ENCODE data around the gene FHIT.

FHIT gene

GRCh38 chr3:60015032-60015705, 1236.1 kb downstream of the FHIT start:
- DNase-seq, result no peak

GRCh38 chr3:60013241-60013640, 1238.0 kb downstream of the FHIT start:
- DNase-seq, result no peak

- no peak for DNase-seq
Observed at GRCh38 chr3:60011218-60011617, 1240.0 kb downstream of the FHIT start.

GRCh38 chr3:60010781-60011180, 1240.5 kb downstream of the FHIT start:
- DNase-seq, result no peak

- DNase-seq, result no peak
Observed at GRCh38 chr3:60009931-60010478, 1241.2 kb downstream of the FHIT start.

- DNase-seq, result no peak
Observed at GRCh38 chr3:60001369-60001768, 1249.9 kb downstream of the FHIT start.

GRCh38 chr3:60000311-60001105, 1250.7 kb downstream of the FHIT start:
- DNase-seq, result no peak

GRCh38 chr3:59998058-59998457, 1253.2 kb downstream of the FHIT start:
- DNase-seq, result no peak

GRCh38 chr3:59997583-59997982, 1253.7 kb downstream of the FHIT start:
- DNase-seq, result no peak

GRCh38 chr3:59996056-59996455, 1255.2 kb downstream of the FHIT start:
- no peak for DNase-seq

GRCh38 chr3:59995563-59995962, 1255.7 kb downstream of the FHIT start:
- DNase-seq, result no peak

GRCh38 chr3:59994732-59995304, 1256.4 kb downstream of the FHIT start:
- no peak for DNase-seq

GRCh38 chr3:59992578-59992977, 1258.7 kb downstream of the FHIT start:
- DNase-seq, result no peak

GRCh38 chr3:59990915-59991314, 1260.3 kb downstream of the FHIT start:
- no peak for DNase-seq

GRCh38 chr3:59982510-59982909, 1268.7 kb downstream of the FHIT start:
- DNase-seq, result no peak

GRCh38 chr3:59981377-59981776, 1269.9 kb downstream of the FHIT start:
- no peak for DNase-seq

GRCh38 chr3:59980576-59980975, 1270.7 kb downstream of the FHIT start:
- no peak for DNase-seq

GRCh38 chr3:59979542-59979941, 1271.7 kb downstream of the FHIT start:
- DNase-seq, result no peak

GRCh38 chr3:59978979-59979378, 1272.3 kb downstream of the FHIT start:
- DNase-seq, result no peak

- no peak for DNase-seq
Observed at GRCh38 chr3:59970796-59971195, 1280.5 kb downstream of the FHIT start.

- DNase-seq, result no peak
Observed at GRCh38 chr3:59970376-59970775, 1280.9 kb downstream of the FHIT start.

GRCh38 chr3:59968513-59969045, 1282.7 kb downstream of the FHIT start:
- no peak for DNase-seq

GRCh38 chr3:59963676-59964075, 1287.6 kb downstream of the FHIT start:
- no peak for DNase-seq

GRCh38 chr3:59957150-59957549, 1294.1 kb downstream of the FHIT start:
- DNase-seq, result no peak
